C4-2B (cell line): ENCODE data around the gene CREB5.

Experiments
- CTCF ChIP-seq: fragments of 450-650 bp; conservative IDR thresholded peaks from 2 replicates; pipeline ENCODE4 v1.5.1; 2017; ENCODE audit warnings: mild to moderate bottlenecking
- ZFX ChIP-seq: fragments of 450-650 bp; IDR thresholded peaks from 2 replicates; pipeline ENCODE4 v1.6.1; 2017

- TF ChIP-seq CTCF (no peak), ZFX (no peak)
Measured at GRCh38 chr7:28524978-28525377, 112.7 kb downstream of the CREB5 start.
